HG03457 (cell line): ENCODE results near the gene ANXA4.

Experiments used
- ATAC-seq: cut with Tn5 transposase; IDR thresholded peaks from one replicate; pipeline ENCODE4 v1.9.1; 2021; ENCODE audit warnings: moderate number of reproducible peaks; ENCODE audit not compliant: unreplicated experiment

ANXA4 gene

GRCh38 chr2:69776886-69777785, 35.2 kb downstream of the ANXA4 start:
- no peak for ATAC-seq

GRCh38 chr2:69777786-69778105, 35.8 kb downstream of the ANXA4 start:
- ATAC-seq: no peak

GRCh38 chr2:69779258-69780001, 37.5 kb downstream of the ANXA4 start:
- no peak for ATAC-seq

GRCh38 chr2:69780921-69781320, 39.0 kb downstream of the ANXA4 start:
- no peak for ATAC-seq

- ATAC-seq: no peak
Observed at GRCh38 chr2:69781321-69782248, 39.7 kb downstream of the ANXA4 start.

GRCh38 chr2:69784228-69784627, 42.3 kb downstream of the ANXA4 start:
- no peak for ATAC-seq

GRCh38 chr2:69785358-69785757, 43.4 kb downstream of the ANXA4 start:
- no peak for ATAC-seq

- no peak for ATAC-seq
Observed at GRCh38 chr2:69786052-69786560, 44.2 kb downstream of the ANXA4 start.

GRCh38 chr2:69789175-69789721, 47.3 kb downstream of the ANXA4 start:
- ATAC-seq: no peak

- ATAC-seq: no peak
Observed at GRCh38 chr2:69789772-69790600, 48.1 kb downstream of the ANXA4 start.

- no peak for ATAC-seq
Observed at GRCh38 chr2:69790601-69790959, 48.6 kb downstream of the ANXA4 start.

- ATAC-seq: no peak
Observed at GRCh38 chr2:69791045-69791444, 49.1 kb downstream of the ANXA4 start.

- ATAC-seq: no peak
Observed at GRCh38 chr2:69796174-69796573, 54.2 kb downstream of the ANXA4 start.

- no peak for ATAC-seq
Observed at GRCh38 chr2:69797235-69797634, 55.3 kb downstream of the ANXA4 start.

GRCh38 chr2:69797836-69798289, 55.9 kb downstream of the ANXA4 start:
- no peak for ATAC-seq

GRCh38 chr2:69798290-69798908, 56.5 kb downstream of the ANXA4 start:
- no peak for ATAC-seq

- ATAC-seq: no peak
Observed at GRCh38 chr2:69798909-69799526, 57.1 kb downstream of the ANXA4 start.

- ATAC-seq: no peak
Observed at GRCh38 chr2:69801745-69802290, 59.9 kb downstream of the ANXA4 start.
